GM18511 (cell line): ENCODE results near the gene RFX2.
"Not testable (repeated sequence)": the region's sequence is repeated elsewhere in the genome, so short reads cannot be mapped to it uniquely, and the experiment has no call there.

Experiments
- ATAC-seq: cut with Tn5 transposase; IDR thresholded peaks from one replicate; pipeline ENCODE4 v1.9.1; 2021; ENCODE audit warnings: mild to moderate bottlenecking, moderate library complexity; ENCODE audit not compliant: unreplicated experiment

Gene RFX2

GRCh38 chr19:5974721-5975387, 135.4 kb downstream of the RFX2 start:
- no peak for ATAC-seq

- ATAC-seq: no peak
Observed at GRCh38 chr19:5973867-5974635, 136.2 kb downstream of the RFX2 start.

GRCh38 chr19:5973376-5973775, 136.9 kb downstream of the RFX2 start:
- no peak for ATAC-seq

- ATAC-seq: no peak
Observed at GRCh38 chr19:5972355-5972731, 138.0 kb downstream of the RFX2 start.

GRCh38 chr19:5971714-5972354, 138.5 kb downstream of the RFX2 start:
- ATAC-seq: no peak

GRCh38 chr19:5969476-5969875, 140.8 kb downstream of the RFX2 start:
- no peak for ATAC-seq

- ATAC-seq: no peak
Observed at GRCh38 chr19:5968431-5969373, 141.6 kb downstream of the RFX2 start.

GRCh38 chr19:5967994-5968430, 142.3 kb downstream of the RFX2 start:
- ATAC-seq: no peak

GRCh38 chr19:5967571-5967970, 142.7 kb downstream of the RFX2 start:
- no peak for ATAC-seq

- no peak for ATAC-seq
Observed at GRCh38 chr19:5966941-5967340, 143.4 kb downstream of the RFX2 start.

GRCh38 chr19:5966215-5966614, 144.1 kb downstream of the RFX2 start:
- no peak for ATAC-seq

GRCh38 chr19:5964816-5965565, 145.3 kb downstream of the RFX2 start:
- no peak for ATAC-seq

GRCh38 chr19:5963855-5964254, 146.4 kb downstream of the RFX2 start:
- no peak for ATAC-seq

- ATAC-seq: not testable (repeated sequence)
Observed at GRCh38 chr19:5963259-5963658, 147.0 kb downstream of the RFX2 start.

- ATAC-seq: no peak
Observed at GRCh38 chr19:5961969-5962945, 148.0 kb downstream of the RFX2 start.

- not testable (repeated sequence) for ATAC-seq
Observed at GRCh38 chr19:5961641-5961968, 148.7 kb downstream of the RFX2 start.

- ATAC-seq: no peak
Observed at GRCh38 chr19:5960005-5961001, 150.0 kb downstream of the RFX2 start.
